Keratinocyte (primary cell): Measurements from ENCODE around the gene DEDD. TPM values are rescaled to one million over a fixed set of nuclear protein-coding genes. Genes with fewer than 3 reads are reported as not detected.

Experiments used
- DNase-seq: peaks from one replicate; pipeline ENCODE4 v3.0.0-alpha.2; 2011; ENCODE audit warnings: low read depth, missing footprints, low spot score
- FAIRE-seq: peaks from 2 replicates; lab custom pipeline; 2011; peaks lifted over from hg19 to GRCh38; lab: Jason Lieb, UNC
- H2AFZ ChIP-seq: 2 replicates; pipeline ENCODE4 v1.6.0; 2012; ENCODE audit warnings: low read length, control low read depth, inconsistent platforms; ENCODE audit not compliant: control insufficient read depth
- H3K27ac ChIP-seq: 2 replicates; pipeline ENCODE4 v1.5.1; 2011; ENCODE audit warnings: low read length; ENCODE audit not compliant: control insufficient read depth, insufficient read depth
- H3K27me3 ChIP-seq: 3 replicates; pipeline ENCODE4 v1.6.0; 2011; ENCODE audit warnings: low read length; ENCODE audit not compliant: control insufficient read depth, insufficient read depth; ENCODE audit errors: extremely low read depth
- H3K36me3 ChIP-seq, 2 experiments: 2 replicates in 1 of 2; 3 replicates in 1 of 2; pipeline ENCODE4 v1.5.1; 2011; ENCODE audit warnings: low read length in 2 of 2, mild to moderate bottlenecking in 1 of 2; ENCODE audit not compliant: control insufficient read depth in 2 of 2, insufficient read depth in 2 of 2; ENCODE audit errors: extremely low read depth in 1 of 2
- H3K4me1 ChIP-seq: 3 replicates; pipeline ENCODE4 v1.5.1; 2011; ENCODE audit warnings: low read length; ENCODE audit not compliant: control insufficient read depth, insufficient read depth; ENCODE audit errors: extremely low read depth
- H3K4me2 ChIP-seq: 3 replicates; pipeline ENCODE4 v1.6.0; 2011; ENCODE audit warnings: low read depth, low read length; ENCODE audit not compliant: control insufficient read depth, insufficient read depth; ENCODE audit errors: extremely low read depth
- H3K4me3 ChIP-seq, 3 experiments: fragments of 200-600 bp in 1 of 3; sonication (generic) in 1 of 3; 2 replicates in 2 of 3; 3 replicates in 1 of 3; pipeline ENCODE4 v1.5.1; 2011 to 2016; ENCODE audit warnings: low read length in 3 of 3, mild to moderate bottlenecking in 3 of 3, control low read depth in 2 of 3, inconsistent platforms in 1 of 3, low read depth in 1 of 3, mixed read lengths in 1 of 3, mixed run types in 1 of 3, moderate library complexity in 1 of 3; ENCODE audit not compliant: control insufficient read depth in 2 of 3, insufficient read depth in 2 of 3; ENCODE audit errors: extremely low read depth in 1 of 3
- H3K79me2 ChIP-seq: 2 replicates; pipeline ENCODE4 v1.6.0; 2012; ENCODE audit warnings: low read length; ENCODE audit not compliant: control insufficient read depth, insufficient read depth
- H3K9ac ChIP-seq: 3 replicates; pipeline ENCODE4 v1.6.0; 2011; ENCODE audit warnings: low read length; ENCODE audit not compliant: control insufficient read depth, insufficient read depth; ENCODE audit errors: extremely low read depth
- H3K9me1 ChIP-seq: 3 replicates; pipeline ENCODE4 v1.6.0; 2011; ENCODE audit warnings: low read length; ENCODE audit not compliant: control insufficient read depth, insufficient read depth; ENCODE audit errors: extremely low read depth
- H3K9me3 ChIP-seq: 2 replicates; pipeline ENCODE4 v1.5.1; 2012; ENCODE audit warnings: low read depth, low read length; ENCODE audit not compliant: control insufficient read depth
- H4K20me1 ChIP-seq: 3 replicates; pipeline ENCODE4 v1.6.0; 2011; ENCODE audit warnings: low read length; ENCODE audit not compliant: control insufficient read depth, insufficient read depth; ENCODE audit errors: extremely low read depth
- EZH2 ChIP-seq: IDR thresholded peaks from one replicate; pipeline ENCODE4 v1.6.1; 2012; ENCODE audit warnings: inconsistent platforms, mild to moderate bottlenecking, low read length, moderate library complexity
- dilution Hi-C: fragments of 300-500 bp; cut with MboI; formaldehyde crosslinking; loops from one replicate; pipeline ENCODE4 v1.7.0; 2020; ENCODE audit warnings: low sequenced_read_pairs; ENCODE audit not compliant: extremely low pct_ligation_motif_present
- polyA plus RNA-seq, 5 experiments: library from polyadenylated mRNA; depleted of rRNA in 3 of 5; stranded (reverse) in 3 of 5; stranded (forward) in 1 of 5; unstranded in 1 of 5; fragments of >200 nt; gene quantifications; 1 replicate in 1 of 5; 2 replicates in 3 of 5; 3 replicates in 1 of 5; pipeline versions ENCODE4 v1.2.1 to v1.2.3, GENCODE V29; 2011 to 2012; ENCODE audit warnings: missing spikeins in 2 of 5, low read depth in 1 of 5, low replicate concordance in 1 of 5
- TF ChIP-seq, protein P1 (sequence below), 3 experiments: IDR thresholded peaks in 1 of 3; conservative IDR thresholded peaks in 1 of 3; optimal IDR thresholded peaks in 1 of 3; 2 replicates in 2 of 3; 3 replicates in 1 of 3; pipeline versions ENCODE3 to v1.5.1; 2011; ENCODE audit warnings: low read length in 3 of 3, mild to moderate bottlenecking in 3 of 3, moderate library complexity in 2 of 3, control low read depth in 1 of 3, inconsistent platforms in 1 of 3; ENCODE audit not compliant: insufficient read depth in 2 of 3; ENCODE audit errors: extremely low read depth in 1 of 3

DEDD gene
- polyA plus RNA-seq, 1 donor (not counting 4 experiments of a cell fraction or from before 2014, with no cell fraction given): 33.0 TPM

GRCh38 chr1:161139766-161140165, 7.3 kb upstream of the DEDD start:
- DNase-seq: no peak

DNA sequence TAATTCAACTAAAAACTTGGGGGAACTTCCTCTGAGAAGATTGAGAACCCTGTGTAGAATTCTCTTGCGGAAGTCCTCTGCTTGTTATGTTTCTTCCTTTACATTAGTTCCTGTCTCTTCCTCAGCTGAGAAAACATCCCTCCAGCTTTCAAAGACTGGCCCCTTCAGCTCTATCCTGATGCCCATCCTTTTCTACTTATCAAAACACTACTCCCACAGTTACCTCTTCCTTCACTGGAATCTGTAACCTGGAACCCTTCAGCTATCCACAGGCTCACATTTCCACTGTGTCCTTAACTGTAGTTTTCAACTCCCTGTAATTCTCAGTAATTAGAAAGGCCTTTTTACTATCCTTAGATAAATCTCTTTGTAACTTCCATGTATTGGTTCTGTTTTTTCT, 6.0 kb upstream of the DEDD start:
- Histone ChIP-seq H3K4me2 (no peak overlapping the region), H3K4me3 (no peak overlapping the region), H3K79me2 (peaks cover 15% of the 10 kb centered on the region), H3K9me3 (no peaks in the 10 kb centered on the region), H2AFZ (no peak overlapping the region), H3K9ac (no peak overlapping the region), H3K9me1 (no peaks in the 10 kb centered on the region), H4K20me1 (no peaks in the 10 kb centered on the region), H3K36me3 (no peaks in the 10 kb centered on the region), H3K27me3 (no peaks in the 10 kb centered on the region), H3K4me1 (no peaks in the 10 kb centered on the region), H3K27ac (no peak overlapping the region)
- dilution Hi-C loops: no loop called here
- DNase-seq: no peak
- TF ChIP-seq EZH2: no peak
- TF ChIP-seq, protein P1, sequence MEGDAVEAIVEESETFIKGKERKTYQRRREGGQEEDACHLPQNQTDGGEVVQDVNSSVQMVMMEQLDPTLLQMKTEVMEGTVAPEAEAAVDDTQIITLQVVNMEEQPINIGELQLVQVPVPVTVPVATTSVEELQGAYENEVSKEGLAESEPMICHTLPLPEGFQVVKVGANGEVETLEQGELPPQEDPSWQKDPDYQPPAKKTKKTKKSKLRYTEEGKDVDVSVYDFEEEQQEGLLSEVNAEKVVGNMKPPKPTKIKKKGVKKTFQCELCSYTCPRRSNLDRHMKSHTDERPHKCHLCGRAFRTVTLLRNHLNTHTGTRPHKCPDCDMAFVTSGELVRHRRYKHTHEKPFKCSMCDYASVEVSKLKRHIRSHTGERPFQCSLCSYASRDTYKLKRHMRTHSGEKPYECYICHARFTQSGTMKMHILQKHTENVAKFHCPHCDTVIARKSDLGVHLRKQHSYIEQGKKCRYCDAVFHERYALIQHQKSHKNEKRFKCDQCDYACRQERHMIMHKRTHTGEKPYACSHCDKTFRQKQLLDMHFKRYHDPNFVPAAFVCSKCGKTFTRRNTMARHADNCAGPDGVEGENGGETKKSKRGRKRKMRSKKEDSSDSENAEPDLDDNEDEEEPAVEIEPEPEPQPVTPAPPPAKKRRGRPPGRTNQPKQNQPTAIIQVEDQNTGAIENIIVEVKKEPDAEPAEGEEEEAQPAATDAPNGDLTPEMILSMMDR (optimal IDR thresholded peaks at IDR 0.05 in 1 of 3, IDR thresholded peaks at IDR 0.05 in 1 of 3, conservative IDR thresholded peaks at IDR 0.05 in 1 of 3; ENCODE audit: extremely low read depth in 1 of 3, insufficient read depth in 2 of 3, low read length in 3 of 3): no peak
- FAIRE-seq: no peak

More at GRCh38 chr1:161139766-161140165, 7.3 kb upstream of the DEDD start:
- no peak overlapping the region for H3K27ac ChIP-seq
- no peak overlapping the region for H2AFZ ChIP-seq
- H3K4me2 ChIP-seq: no peak overlapping the region
- H3K4me3 ChIP-seq: no peak overlapping the region
- no peak for FAIRE-seq
- no peaks in the 10 kb centered on the region for H3K36me3 ChIP-seq
- peaks cover 7% of the 10 kb centered on the region for H3K79me2 ChIP-seq
- H3K9me1 ChIP-seq: no peaks in the 10 kb centered on the region
- H4K20me1 ChIP-seq: no peaks in the 10 kb centered on the region
- dilution Hi-C loops: no loop called here
- no peaks in the 10 kb centered on the region for H3K4me1 ChIP-seq
- H3K9me3 ChIP-seq: no peaks in the 10 kb centered on the region
- no peak overlapping the region for H3K9ac ChIP-seq
- TF ChIP-seq, protein P1 (optimal IDR thresholded peaks at IDR 0.05 in 1 of 3, IDR thresholded peaks at IDR 0.05 in 1 of 3, conservative IDR thresholded peaks at IDR 0.05 in 1 of 3; ENCODE audit: extremely low read depth in 1 of 3, insufficient read depth in 2 of 3, low read length in 3 of 3): peak; percentile 18 to 30 (median 22)
- TF ChIP-seq EZH2: no peak
- H3K27me3 ChIP-seq: no peaks in the 10 kb centered on the region
